Neural cell (in vitro differentiated cells): ENCODE results near the gene FXYD4. TPM values are rescaled to one million over a fixed set of nuclear protein-coding genes. Genes with fewer than 3 reads are reported as not detected.

ENCODE experiments used
- H2AFZ ChIP-seq: fragments of 200-600, 300-800 bp; sonication (generic), shearing (Covaris generic); 2 replicates; pipeline ENCODE4 v1.6.0; 2014; ENCODE audit warnings: low read depth, mild to moderate bottlenecking, antibody characterized with exemption, low read length, moderate library complexity
- H3F3A ChIP-seq: fragments of 200-600 bp; shearing (Covaris generic); 2 replicates; pipeline ENCODE4 v1.6.1; 2016; ENCODE audit warnings: mild to moderate bottlenecking, moderate library complexity, mixed read lengths, antibody characterized with exemption, low read length; ENCODE audit not compliant: insufficient read depth, poor library complexity, severe bottlenecking
- H3K27ac ChIP-seq: fragments of 200-600, 300-800 bp; sonication (generic), shearing (Covaris generic); 2 replicates; pipeline ENCODE4 v1.5.1; 2014; ENCODE audit warnings: mild to moderate bottlenecking, low read length, moderate library complexity
- H3K27me3 ChIP-seq: fragments of 300-800, 200-600 bp; sonication (generic), shearing (Covaris generic); 2 replicates; pipeline ENCODE4 v1.6.0; 2014; ENCODE audit warnings: mild to moderate bottlenecking, low read depth, low read length, moderate library complexity; ENCODE audit not compliant: insufficient read depth
- H3K36me3 ChIP-seq: fragments of 300-800, 200-600 bp; sonication (generic), shearing (Covaris generic); 2 replicates; pipeline ENCODE4 v1.5.1; 2014; ENCODE audit warnings: mild to moderate bottlenecking, antibody characterized with exemption, low read length, moderate library complexity; ENCODE audit not compliant: insufficient read depth
- H3K4me2 ChIP-seq: fragments of 300-800, 200-600 bp; sonication (generic), shearing (Covaris generic); 2 replicates; pipeline ENCODE4 v1.6.0; 2014; ENCODE audit warnings: mild to moderate bottlenecking, low read length
- H3K4me3 ChIP-seq: fragments of 300-800, 200-600 bp; sonication (generic), shearing (Covaris generic); 2 replicates; pipeline ENCODE4 v1.5.1; 2014; ENCODE audit warnings: mild to moderate bottlenecking, low read length, moderate library complexity
- H3K79me2 ChIP-seq: fragments of 200-600 bp; shearing (Covaris generic); replicated peaks from 2 replicates; pipeline ENCODE4 v1.6.0; 2014; ENCODE audit warnings: mild to moderate bottlenecking, low read length, moderate library complexity; ENCODE audit not compliant: insufficient read depth
- H3K9ac ChIP-seq: fragments of 300-800, 200-600 bp; sonication (generic), shearing (Covaris generic); 2 replicates; pipeline ENCODE4 v1.6.1; 2016; ENCODE audit warnings: mild to moderate bottlenecking, low read length, mixed read lengths
- H3K9me2 ChIP-seq: fragments of 200-600 bp; shearing (Covaris generic); 2 replicates; pipeline ENCODE4 v1.6.1; 2016; ENCODE audit warnings: mild to moderate bottlenecking, low read length, mixed read lengths; ENCODE audit not compliant: insufficient read depth
- H3K9me3 ChIP-seq: fragments of 200-600, 300-800 bp; sonication (generic), shearing (Covaris generic); 2 replicates; pipeline ENCODE4 v1.6.1; 2016; ENCODE audit warnings: mild to moderate bottlenecking, mixed run types, low read length, moderate library complexity, mixed read lengths
- H4K20me1 ChIP-seq: fragments of 200-600 bp; shearing (Covaris generic); 2 replicates; pipeline ENCODE4 v1.6.1; 2016; ENCODE audit warnings: mild to moderate bottlenecking, mixed run types; ENCODE audit not compliant: insufficient read depth
- EP300 ChIP-seq: fragments of 450-650 bp; conservative IDR thresholded peaks from 2 replicates; pipeline ENCODE4 v1.6.1; 2014; ENCODE audit warnings: antibody characterized with exemption, mild to moderate bottlenecking, moderate library complexity; ENCODE audit not compliant: poor library complexity, severe bottlenecking
- EZH2 ChIP-seq: fragments of 200-600, 300-800 bp; shearing (Covaris generic), sonication (generic); IDR thresholded peaks from 2 replicates; pipeline ENCODE4 v1.6.1; 2014; ENCODE audit warnings: antibody characterized with exemption, low read length, borderline replicate concordance, mild to moderate bottlenecking; ENCODE audit not compliant: insufficient read depth, poor library complexity, severe bottlenecking
- MXI1 ChIP-seq: fragments of 450-650 bp; conservative IDR thresholded peaks from 2 replicates; pipeline ENCODE4 v1.6.1; 2014; ENCODE audit warnings: antibody characterized with exemption, mild to moderate bottlenecking; ENCODE audit not compliant: poor library complexity, severe bottlenecking
- POLR2AphosphoS5 ChIP-seq: IDR thresholded peaks from 2 replicates; pipeline ENCODE4 v1.6.1; 2012
- RAD21 ChIP-seq: fragments of 450-650 bp; conservative IDR thresholded peaks from 2 replicates; pipeline ENCODE4 v1.6.1; 2014; ENCODE audit warnings: antibody characterized with exemption, mild to moderate bottlenecking, moderate library complexity
- SMC3 ChIP-seq: fragments of 450-650 bp; conservative IDR thresholded peaks from 2 replicates; pipeline ENCODE4 v1.6.1; 2014; ENCODE audit warnings: antibody characterized with exemption, mild to moderate bottlenecking, moderate library complexity; ENCODE audit not compliant: poor library complexity
- TAF1 ChIP-seq: IDR thresholded peaks from 2 replicates; pipeline ENCODE4 v1.6.1; 2012; ENCODE audit warnings: low read depth
- polyA plus RNA-seq: library from polyadenylated mRNA; depleted of rRNA; stranded (reverse); fragments of >200 nt; gene quantifications from 2 replicates; pipeline ENCODE4 v1.2.3, GENCODE V29; 2014
- TF ChIP-seq, protein P1 (sequence below): fragments of 450-650 bp; IDR thresholded peaks from 2 replicates; pipeline ENCODE4 v1.5.1; 2014; ENCODE audit warnings: antibody characterized with exemption, mild to moderate bottlenecking, moderate library complexity; ENCODE audit not compliant: poor library complexity, severe bottlenecking
- TF ChIP-seq, protein P2 (sequence below): IDR thresholded peaks from 2 replicates; pipeline ENCODE4 v1.6.1; 2012; ENCODE audit warnings: borderline replicate concordance

Gene FXYD4
- polyA plus RNA-seq, 1 donor from 2014 or later, result not detected

DNA sequence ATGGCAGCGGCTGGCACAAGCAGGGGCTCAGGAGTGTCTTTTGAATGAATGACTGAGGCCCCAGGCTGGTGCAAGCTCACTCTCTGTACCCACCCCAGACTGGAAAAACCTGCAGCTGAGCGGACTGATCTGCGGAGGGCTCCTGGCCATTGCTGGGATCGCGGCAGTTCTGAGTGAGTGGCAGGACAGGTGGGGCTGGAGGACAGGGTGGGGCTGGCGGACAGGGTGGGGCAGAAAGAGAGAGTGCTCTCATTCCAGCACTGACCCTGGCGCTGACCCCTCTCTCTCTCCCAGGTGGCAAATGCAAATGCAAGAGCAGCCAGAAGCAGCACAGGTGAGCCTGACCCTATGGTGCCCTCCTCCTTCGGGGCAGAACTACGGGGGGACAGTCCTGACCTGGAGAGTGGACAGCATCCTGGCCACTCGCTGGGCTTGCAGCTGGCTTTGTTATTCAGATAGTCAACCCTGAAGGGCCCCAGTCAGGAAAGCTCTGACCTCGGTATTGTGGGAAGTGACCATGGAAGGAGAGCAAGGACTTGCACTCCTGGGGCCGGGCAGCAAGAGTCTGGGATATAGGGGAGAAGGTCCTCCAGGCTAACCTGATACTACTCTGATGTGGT, 4.1 kb downstream of the FXYD4 start:
- H3K4me3 ChIP-seq, result no peak overlapping the region
- no peak overlapping the region for H3K9ac ChIP-seq
- no peak overlapping the region for H3K27ac ChIP-seq
- no peaks in the 10 kb centered on the region for H3K36me3 ChIP-seq
- H3K9me2 ChIP-seq, result no peaks in the 10 kb centered on the region
- H3K9me3 ChIP-seq, result no peaks in the 10 kb centered on the region
- H3K27me3 ChIP-seq, result no peaks in the 10 kb centered on the region
- H3F3A ChIP-seq, result no peaks in the 10 kb centered on the region
- H3K79me2 ChIP-seq, result no peaks in the 10 kb centered on the region
- no peak overlapping the region for H3K4me2 ChIP-seq
- TF ChIP-seq, protein P1, sequence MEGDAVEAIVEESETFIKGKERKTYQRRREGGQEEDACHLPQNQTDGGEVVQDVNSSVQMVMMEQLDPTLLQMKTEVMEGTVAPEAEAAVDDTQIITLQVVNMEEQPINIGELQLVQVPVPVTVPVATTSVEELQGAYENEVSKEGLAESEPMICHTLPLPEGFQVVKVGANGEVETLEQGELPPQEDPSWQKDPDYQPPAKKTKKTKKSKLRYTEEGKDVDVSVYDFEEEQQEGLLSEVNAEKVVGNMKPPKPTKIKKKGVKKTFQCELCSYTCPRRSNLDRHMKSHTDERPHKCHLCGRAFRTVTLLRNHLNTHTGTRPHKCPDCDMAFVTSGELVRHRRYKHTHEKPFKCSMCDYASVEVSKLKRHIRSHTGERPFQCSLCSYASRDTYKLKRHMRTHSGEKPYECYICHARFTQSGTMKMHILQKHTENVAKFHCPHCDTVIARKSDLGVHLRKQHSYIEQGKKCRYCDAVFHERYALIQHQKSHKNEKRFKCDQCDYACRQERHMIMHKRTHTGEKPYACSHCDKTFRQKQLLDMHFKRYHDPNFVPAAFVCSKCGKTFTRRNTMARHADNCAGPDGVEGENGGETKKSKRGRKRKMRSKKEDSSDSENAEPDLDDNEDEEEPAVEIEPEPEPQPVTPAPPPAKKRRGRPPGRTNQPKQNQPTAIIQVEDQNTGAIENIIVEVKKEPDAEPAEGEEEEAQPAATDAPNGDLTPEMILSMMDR, result no peak
- TF ChIP-seq, protein P2, sequence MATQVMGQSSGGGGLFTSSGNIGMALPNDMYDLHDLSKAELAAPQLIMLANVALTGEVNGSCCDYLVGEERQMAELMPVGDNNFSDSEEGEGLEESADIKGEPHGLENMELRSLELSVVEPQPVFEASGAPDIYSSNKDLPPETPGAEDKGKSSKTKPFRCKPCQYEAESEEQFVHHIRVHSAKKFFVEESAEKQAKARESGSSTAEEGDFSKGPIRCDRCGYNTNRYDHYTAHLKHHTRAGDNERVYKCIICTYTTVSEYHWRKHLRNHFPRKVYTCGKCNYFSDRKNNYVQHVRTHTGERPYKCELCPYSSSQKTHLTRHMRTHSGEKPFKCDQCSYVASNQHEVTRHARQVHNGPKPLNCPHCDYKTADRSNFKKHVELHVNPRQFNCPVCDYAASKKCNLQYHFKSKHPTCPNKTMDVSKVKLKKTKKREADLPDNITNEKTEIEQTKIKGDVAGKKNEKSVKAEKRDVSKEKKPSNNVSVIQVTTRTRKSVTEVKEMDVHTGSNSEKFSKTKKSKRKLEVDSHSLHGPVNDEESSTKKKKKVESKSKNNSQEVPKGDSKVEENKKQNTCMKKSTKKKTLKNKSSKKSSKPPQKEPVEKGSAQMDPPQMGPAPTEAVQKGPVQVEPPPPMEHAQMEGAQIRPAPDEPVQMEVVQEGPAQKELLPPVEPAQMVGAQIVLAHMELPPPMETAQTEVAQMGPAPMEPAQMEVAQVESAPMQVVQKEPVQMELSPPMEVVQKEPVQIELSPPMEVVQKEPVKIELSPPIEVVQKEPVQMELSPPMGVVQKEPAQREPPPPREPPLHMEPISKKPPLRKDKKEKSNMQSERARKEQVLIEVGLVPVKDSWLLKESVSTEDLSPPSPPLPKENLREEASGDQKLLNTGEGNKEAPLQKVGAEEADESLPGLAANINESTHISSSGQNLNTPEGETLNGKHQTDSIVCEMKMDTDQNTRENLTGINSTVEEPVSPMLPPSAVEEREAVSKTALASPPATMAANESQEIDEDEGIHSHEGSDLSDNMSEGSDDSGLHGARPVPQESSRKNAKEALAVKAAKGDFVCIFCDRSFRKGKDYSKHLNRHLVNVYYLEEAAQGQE, result no peak
- no peak for TF ChIP-seq RAD21
- TF ChIP-seq SMC3, result no peak
- TF ChIP-seq EZH2, result no peak
- no peak for TF ChIP-seq EP300
- no peak for TF ChIP-seq MXI1
- TF ChIP-seq POLR2AphosphoS5, result no peak
- no peak for TF ChIP-seq TAF1
- H2AFZ ChIP-seq, result no peak overlapping the region
- H4K20me1 ChIP-seq, result no peaks in the 10 kb centered on the region

DNA sequence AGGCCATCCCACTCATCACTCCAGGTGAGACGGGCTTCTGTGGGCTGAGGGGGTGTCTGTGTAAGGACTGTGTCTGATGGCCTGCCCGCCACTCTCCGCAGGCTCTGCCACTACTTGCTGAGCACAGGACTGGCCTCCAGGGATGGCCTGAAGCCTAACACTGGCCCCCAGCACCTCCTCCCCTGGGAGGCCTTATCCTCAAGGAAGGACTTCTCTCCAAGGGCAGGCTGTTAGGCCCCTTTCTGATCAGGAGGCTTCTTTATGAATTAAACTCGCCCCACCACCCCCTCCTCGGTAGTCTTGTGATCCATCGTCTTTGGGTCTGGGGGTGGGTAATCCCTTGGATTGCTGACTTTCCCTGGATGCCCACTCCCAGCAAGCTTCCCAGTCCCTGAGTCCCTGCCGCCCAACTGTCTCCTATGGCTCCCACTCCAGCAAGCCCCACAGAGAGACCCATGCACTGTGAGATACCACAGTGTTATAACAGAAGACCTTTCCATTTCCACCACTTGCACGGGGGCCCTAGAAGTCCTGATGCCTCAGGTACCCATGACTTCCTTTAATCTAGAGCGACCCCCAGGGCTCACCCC, 4.7 kb downstream of the FXYD4 start:
- Histone ChIP-seq H3K9me3 (no peaks in the 10 kb centered on the region), H3K79me2 (no peaks in the 10 kb centered on the region), H3K9ac (no peak overlapping the region), H4K20me1 (no peaks in the 10 kb centered on the region), H3K27ac (no peak overlapping the region), H3K27me3 (no peaks in the 10 kb centered on the region), H3F3A (no peaks in the 10 kb centered on the region), H3K4me3 (no peak overlapping the region), H3K36me3 (no peaks in the 10 kb centered on the region), H3K9me2 (no peaks in the 10 kb centered on the region), H2AFZ (no peak overlapping the region), H3K4me2 (no peak overlapping the region)
- TF ChIP-seq, protein P1, result no peak
- TF ChIP-seq EP300 (no peak), POLR2AphosphoS5 (no peak), TAF1 (no peak), EZH2 (no peak), RAD21 (no peak), MXI1 (no peak), SMC3 (no peak)
- TF ChIP-seq, protein P2, result no peak
